Liver (tissue), 3 donors: ENCODE results near the gene RGS7.

ENCODE experiments used
- EGR1 ChIP-seq, 2 donors: IDR thresholded peaks; 2 replicates each; pipeline ENCODE4 v1.6.1; 2016 to 2018; ENCODE audit warnings: antibody characterized with exemption in 2 of 2, low read depth in 2 of 2
- RXRA ChIP-seq, 2 donors: IDR thresholded peaks; 2 replicates each; pipeline ENCODE4 v1.6.1; 2017 to 2018; ENCODE audit warnings: antibody characterized with exemption in 2 of 2, mild to moderate bottlenecking in 1 of 2
- TF ChIP-seq, protein P1 (sequence below): fragments of 150-350 bp; IDR thresholded peaks from 2 replicates; pipeline ENCODE4 v1.5.1; 2017; ENCODE audit warnings: improper control_type of control experiment, low read depth, low read length; ENCODE audit not compliant: missing input control
- TF ChIP-seq, protein P2 (sequence below): IDR thresholded peaks from 2 replicates; pipeline ENCODE4 v1.6.1; 2016; ENCODE audit warnings: antibody characterized with exemption
- donor health status: healthy.
- donor health status: healthy.

DNA sequence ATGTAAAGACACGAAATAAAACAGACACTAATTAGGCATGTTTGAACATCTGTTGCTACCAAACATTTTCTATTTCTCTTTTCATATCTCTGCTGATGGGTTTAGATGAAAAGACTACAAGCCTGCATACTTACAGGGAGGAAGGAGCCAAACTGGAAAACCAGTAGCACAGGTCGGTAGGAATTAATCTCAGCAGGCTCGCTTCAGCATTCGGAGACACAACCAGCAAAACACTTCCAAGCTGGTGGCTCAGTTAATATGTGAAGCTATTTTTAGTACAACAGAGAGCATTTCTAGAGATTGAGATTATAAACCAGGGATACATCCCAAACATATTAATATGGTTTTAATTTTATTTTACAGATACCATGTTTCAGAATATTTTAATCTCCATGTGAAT is 444.2 kb downstream of the RGS7 start:
- TF ChIP-seq, protein P1, sequence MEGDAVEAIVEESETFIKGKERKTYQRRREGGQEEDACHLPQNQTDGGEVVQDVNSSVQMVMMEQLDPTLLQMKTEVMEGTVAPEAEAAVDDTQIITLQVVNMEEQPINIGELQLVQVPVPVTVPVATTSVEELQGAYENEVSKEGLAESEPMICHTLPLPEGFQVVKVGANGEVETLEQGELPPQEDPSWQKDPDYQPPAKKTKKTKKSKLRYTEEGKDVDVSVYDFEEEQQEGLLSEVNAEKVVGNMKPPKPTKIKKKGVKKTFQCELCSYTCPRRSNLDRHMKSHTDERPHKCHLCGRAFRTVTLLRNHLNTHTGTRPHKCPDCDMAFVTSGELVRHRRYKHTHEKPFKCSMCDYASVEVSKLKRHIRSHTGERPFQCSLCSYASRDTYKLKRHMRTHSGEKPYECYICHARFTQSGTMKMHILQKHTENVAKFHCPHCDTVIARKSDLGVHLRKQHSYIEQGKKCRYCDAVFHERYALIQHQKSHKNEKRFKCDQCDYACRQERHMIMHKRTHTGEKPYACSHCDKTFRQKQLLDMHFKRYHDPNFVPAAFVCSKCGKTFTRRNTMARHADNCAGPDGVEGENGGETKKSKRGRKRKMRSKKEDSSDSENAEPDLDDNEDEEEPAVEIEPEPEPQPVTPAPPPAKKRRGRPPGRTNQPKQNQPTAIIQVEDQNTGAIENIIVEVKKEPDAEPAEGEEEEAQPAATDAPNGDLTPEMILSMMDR, result no peak
- TF ChIP-seq, protein P2, sequence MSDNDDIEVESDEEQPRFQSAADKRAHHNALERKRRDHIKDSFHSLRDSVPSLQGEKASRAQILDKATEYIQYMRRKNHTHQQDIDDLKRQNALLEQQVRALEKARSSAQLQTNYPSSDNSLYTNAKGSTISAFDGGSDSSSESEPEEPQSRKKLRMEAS, result no peak
- TF ChIP-seq EGR1 (IDR thresholded peaks at IDR 0.05; ENCODE audit: low read depth in 2 of 2) (no peak), RXRA (IDR thresholded peaks at IDR 0.05) (no peak)
